Adrenal gland (tissue), 12 donors: ENCODE results near the gene TM7SF2. TPM values are rescaled to one million over a fixed set of nuclear protein-coding genes. Genes with fewer than 3 reads are reported as not detected.

Experiments
- DNase-seq, 7 donors: peaks; one replicate each; pipeline ENCODE4 v3.0.0-alpha.2; 2019 to 2020
- H3K27ac ChIP-seq, 5 donors: fragments of 200-600 bp; sonication (generic) in 4 of 5; 1 replicate in 3 of 5; 2 replicates in 2 of 5; pipeline versions ENCODE4 v1.5.1 to v1.8.0; 2016 to 2020; ENCODE audit warnings: mild to moderate bottlenecking in 1 of 5
- H3K27me3 ChIP-seq: fragments of 200-600 bp; 2 replicates; pipeline ENCODE4 v1.8.0; 2021
- H3K36me3 ChIP-seq, 2 donors: fragments of 200-600 bp; replicated peaks in 1 of 2; 1 replicate in 1 of 2; 2 replicates in 1 of 2; pipeline versions ENCODE4 v1.5.1 to v1.8.0; 2018 to 2022
- H3K4me1 ChIP-seq, 2 donors: fragments of 200-600 bp; replicated peaks in 1 of 2; 1 replicate in 1 of 2; 2 replicates in 1 of 2; pipeline versions ENCODE4 v1.5.1 to v1.8.0; 2018 to 2021
- H3K4me3 ChIP-seq, 4 donors: fragments of 200-600 bp; sonication (generic) in 3 of 4; one replicate each; pipeline ENCODE4 v1.5.1; 2016 to 2018
- H3K9me3 ChIP-seq, 3 donors: fragments of 200-600 bp; sonication (generic) in 1 of 3; replicated peaks in 1 of 3; 1 replicate in 2 of 3; 2 replicates in 1 of 3; pipeline versions ENCODE4 v1.5.1 to v1.8.0; 2016 to 2021
- POLR2A ChIP-seq, 2 donors: fragments of 450-650 bp; IDR thresholded peaks; one replicate each; pipeline ENCODE4 v1.6.1; 2017; ENCODE audit warnings: antibody characterized with exemption in 2 of 2, mild to moderate bottlenecking in 2 of 2, moderate library complexity in 1 of 2
- WGBS, 4 donors: extraction: QIAGEN DNeasy Blood & Tissue Kit in 2 of 4; methylation state at CpG; one replicate each; pipeline versions ENCODE4 v1.1.5 to v1.1.7; 2013 to 2017; 5-methylcytosine and 5-hydroxymethylcytosine counted together
- intact Hi-C, 2 donors: fragments of 100-400 bp; cut with DNase I; formaldehyde crosslinking; loops; one replicate each; pipeline versions ENCODE4 v1.14.1 to v1.15.0; 2022 to 2023
- polyA plus RNA-seq, 3 donors: library from polyadenylated mRNA; stranded (reverse); fragments of 200-250 nt in 2 of 3; fragments of 350-450 nt in 1 of 3; fragmentation: Illumina TruSeq in 1 of 3; extraction: RNeasy Lipid Tissue Mini Kit (QIAGEN cat#74804) in 1 of 3; gene quantifications; one replicate each; pipeline ENCODE4 v1.2.3, GENCODE V29; 2013 to 2014
- total RNA-seq, 9 donors: library from RNA; depleted of rRNA in 4 of 9; stranded (reverse); fragments of >200 nt in 4 of 9; fragments of 120-200 nt in 1 of 9; fragmentation: NEBNext Ultra II Directional in 1 of 9; extraction: Animal tissue kit (Norgen Biotek cat#: 25700) in 1 of 9; gene quantifications; one replicate each; pipeline versions ENCODE4 v1.1.0 to v1.2.4, GENCODE V29; 2013 to 2023
- TF ChIP-seq, protein P1 (sequence below), 6 experiments: fragments of 450-650 bp in 4 of 6; fragments of 200-600 bp in 2 of 6; sonication (generic) in 1 of 6; IDR thresholded peaks; 1 replicate in 5 of 6; 2 replicates in 1 of 6; pipeline versions ENCODE4 v1.5.1 to v1.8.0; 2016 to 2021; ENCODE audit warnings: antibody characterized with exemption in 6 of 6, mild to moderate bottlenecking in 2 of 6, moderate library complexity in 1 of 6
- donor health status: healthy with polysubstance abuse.
- donor health status: Bipolar disorder and iron deficiency.
- donor health status: DM: yes; HTN: yes; CAD: no.
- donor health status: DM: no; HTN: no; CAD: no.
- donor health status: DM: no; HTN: no; CAD: no.
- donor health status: DM: yes; HTN: yes; CAD: no.

Gene TM7SF2
- total and polyA plus RNA-seq, 12 donors: 259 to 1,807 (median 650) TPM

DNA sequence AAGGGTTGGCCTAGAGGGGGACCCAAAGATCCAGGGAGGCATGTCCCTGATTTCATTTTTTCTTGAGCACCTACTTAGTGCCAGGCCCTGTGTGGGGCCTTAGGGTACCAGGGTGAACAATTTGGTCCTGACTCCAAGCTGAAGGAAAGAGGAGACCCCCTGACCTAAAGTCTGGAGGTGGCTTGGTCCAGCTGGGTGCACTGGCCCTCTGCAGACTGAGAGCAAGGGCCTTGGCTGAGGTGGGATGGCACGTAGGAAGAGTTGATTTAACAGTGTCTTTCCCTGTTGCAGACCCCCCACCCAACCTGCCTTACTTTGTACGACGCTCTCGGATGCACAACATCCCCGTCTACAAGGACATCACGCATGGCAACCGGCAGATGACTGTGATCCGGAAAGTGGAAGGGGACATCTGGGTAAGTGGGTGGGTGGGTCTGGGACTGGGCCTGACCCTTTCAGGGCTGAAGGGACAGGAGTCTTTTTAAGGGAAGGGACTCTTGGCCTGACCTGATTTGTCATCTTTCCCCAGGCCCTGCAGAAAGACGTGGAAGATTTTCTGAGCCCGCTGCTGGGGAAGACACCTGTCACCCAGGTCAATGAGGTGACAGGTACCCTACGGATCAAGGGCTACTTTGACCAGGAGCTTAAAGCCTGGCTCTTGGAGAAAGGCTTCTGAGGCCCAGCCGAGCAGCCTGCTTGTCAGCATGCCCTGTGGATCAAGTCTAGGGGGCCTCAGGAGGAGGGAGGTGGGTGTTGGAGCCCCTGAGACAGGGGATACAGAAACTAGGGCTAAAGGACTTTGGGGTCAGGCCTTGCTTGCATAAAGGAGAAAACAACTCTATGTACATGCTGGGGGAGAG is 13.8 kb downstream of the TM7SF2 start:
- DNase-seq: peak in 4 of 7 donors; percentile 4 to 51 (median 13)
- TF ChIP-seq, protein P1, sequence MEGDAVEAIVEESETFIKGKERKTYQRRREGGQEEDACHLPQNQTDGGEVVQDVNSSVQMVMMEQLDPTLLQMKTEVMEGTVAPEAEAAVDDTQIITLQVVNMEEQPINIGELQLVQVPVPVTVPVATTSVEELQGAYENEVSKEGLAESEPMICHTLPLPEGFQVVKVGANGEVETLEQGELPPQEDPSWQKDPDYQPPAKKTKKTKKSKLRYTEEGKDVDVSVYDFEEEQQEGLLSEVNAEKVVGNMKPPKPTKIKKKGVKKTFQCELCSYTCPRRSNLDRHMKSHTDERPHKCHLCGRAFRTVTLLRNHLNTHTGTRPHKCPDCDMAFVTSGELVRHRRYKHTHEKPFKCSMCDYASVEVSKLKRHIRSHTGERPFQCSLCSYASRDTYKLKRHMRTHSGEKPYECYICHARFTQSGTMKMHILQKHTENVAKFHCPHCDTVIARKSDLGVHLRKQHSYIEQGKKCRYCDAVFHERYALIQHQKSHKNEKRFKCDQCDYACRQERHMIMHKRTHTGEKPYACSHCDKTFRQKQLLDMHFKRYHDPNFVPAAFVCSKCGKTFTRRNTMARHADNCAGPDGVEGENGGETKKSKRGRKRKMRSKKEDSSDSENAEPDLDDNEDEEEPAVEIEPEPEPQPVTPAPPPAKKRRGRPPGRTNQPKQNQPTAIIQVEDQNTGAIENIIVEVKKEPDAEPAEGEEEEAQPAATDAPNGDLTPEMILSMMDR (IDR thresholded peaks at IDR 0.05): no peak
- TF ChIP-seq POLR2A (IDR thresholded peaks at IDR 0.05): no peak
- Histone ChIP-seq H3K36me3 (peaks cover 0 to 66% of the 10 kb centered on the region in 2 donors), H3K4me1 (peaks cover 16 to 30% of the 10 kb centered on the region in 2 donors), H3K27ac (no peak overlapping the region), H3K27me3 (no peaks in the 10 kb centered on the region), H3K4me3 (no peak overlapping the region), H3K9me3 (no peaks in the 10 kb centered on the region)
- 83 to 87% (median 86%) methylated on average over 9 to 12 of the region's 12 CpGs for WGBS, 4 donors
- intact Hi-C loops: no loop called here

- Histone ChIP-seq H3K4me1 (peaks cover 10 to 21% of the 10 kb centered on the region in 2 donors), H3K27ac (no peak overlapping the region), H3K36me3 (peaks cover 0 to 75% of the 10 kb centered on the region in 2 donors), H3K9me3 (no peaks in the 10 kb centered on the region), H3K27me3 (no peaks in the 10 kb centered on the region), H3K4me3 (no peak overlapping the region)
- DNase-seq: peak in 4 of 7 donors; percentile 6 to 50 (median 17)
- intact Hi-C loops: no loop called here
- TF ChIP-seq, protein P1 (IDR thresholded peaks at IDR 0.05): no peak
- TF ChIP-seq POLR2A (IDR thresholded peaks at IDR 0.05): no peak
- WGBS, 4 donors: 76 to 87% (median 80%) methylated on average over 6 of the region's 6 CpGs
Measured at GRCh38 chr11:65126624-65127274, 15.1 kb downstream of the TM7SF2 start.

GRCh38 chr11:65127473-65128181 is 16.0 kb downstream of the TM7SF2 start:
- TF ChIP-seq, protein P1 (IDR thresholded peaks at IDR 0.05): no peak
- H3K27ac ChIP-seq: no peak overlapping the region
- no peaks in the 10 kb centered on the region for H3K9me3 ChIP-seq
- no peaks in the 10 kb centered on the region for H3K27me3 ChIP-seq
- H3K36me3 ChIP-seq: peaks cover 0 to 84% of the 10 kb centered on the region in 2 donors
- DNase-seq: peak in 3 of 7 donors; percentile 7 to 53 (median 12)
- intact Hi-C loops: no loop called here
- H3K4me3 ChIP-seq: no peak overlapping the region
- 73 to 80% (median 77%) methylated on average over 10 to 12 of the region's 12 CpGs for WGBS, 4 donors
- peaks cover 10 to 28% of the 10 kb centered on the region in 2 donors for H3K4me1 ChIP-seq
